Stimulated activated CD4-positive, alpha-beta T cell treated with anti-CD3 and anti-CD28 coated beads, Interleukin-2, amount 100 ng/mL, for 4 hours (primary cell): ENCODE measurements around the gene PRKAR1B.

Experiments
- DNase-seq: peaks from one replicate; pipeline ENCODE4 v3.0.0-alpha.2; 2020; ENCODE audit warnings: low read depth

Gene PRKAR1B

GRCh38 chr7:589781-590575 lies 137.1 kb downstream of the PRKAR1B start:
- DNase-seq: no peak

DNA sequence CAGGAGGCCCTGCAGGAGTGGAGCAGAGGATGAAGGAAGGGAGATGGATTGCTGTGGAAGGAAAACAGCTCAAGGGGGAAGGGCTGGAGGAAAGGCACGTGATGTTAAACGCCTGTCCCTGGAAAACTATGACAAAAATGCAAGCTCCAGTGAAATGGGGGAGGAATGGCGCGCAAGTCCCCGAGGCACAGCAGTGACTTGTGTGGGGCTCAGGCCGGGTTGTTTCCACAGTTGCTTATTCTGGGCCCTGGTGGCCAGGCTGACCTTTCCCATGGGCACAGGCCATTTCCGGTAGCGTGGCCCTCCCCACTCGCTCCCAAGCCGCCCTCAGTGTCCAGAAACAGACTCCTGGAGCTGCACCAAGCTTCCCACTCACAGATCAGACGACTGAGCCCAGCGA lies 139.3 kb downstream of the PRKAR1B start:
- DNase-seq: no peak

GRCh38 chr7:586494-586893 lies 140.6 kb downstream of the PRKAR1B start:
- DNase-seq: no peak

GRCh38 chr7:585873-586272 lies 141.2 kb downstream of the PRKAR1B start:
- no peak for DNase-seq

- peak; percentile 62 for DNase-seq
Measured at GRCh38 chr7:585229-585711, 141.8 kb downstream of the PRKAR1B start.

- no peak for DNase-seq
Measured at GRCh38 chr7:584820-585219, 142.3 kb downstream of the PRKAR1B start.

GRCh38 chr7:584122-584465 lies 143.0 kb downstream of the PRKAR1B start:
- DNase-seq: peak; percentile 91

GRCh38 chr7:583410-584121 lies 143.5 kb downstream of the PRKAR1B start:
- no peak for DNase-seq

GRCh38 chr7:582931-583330 lies 144.2 kb downstream of the PRKAR1B start:
- DNase-seq: no peak

DNA sequence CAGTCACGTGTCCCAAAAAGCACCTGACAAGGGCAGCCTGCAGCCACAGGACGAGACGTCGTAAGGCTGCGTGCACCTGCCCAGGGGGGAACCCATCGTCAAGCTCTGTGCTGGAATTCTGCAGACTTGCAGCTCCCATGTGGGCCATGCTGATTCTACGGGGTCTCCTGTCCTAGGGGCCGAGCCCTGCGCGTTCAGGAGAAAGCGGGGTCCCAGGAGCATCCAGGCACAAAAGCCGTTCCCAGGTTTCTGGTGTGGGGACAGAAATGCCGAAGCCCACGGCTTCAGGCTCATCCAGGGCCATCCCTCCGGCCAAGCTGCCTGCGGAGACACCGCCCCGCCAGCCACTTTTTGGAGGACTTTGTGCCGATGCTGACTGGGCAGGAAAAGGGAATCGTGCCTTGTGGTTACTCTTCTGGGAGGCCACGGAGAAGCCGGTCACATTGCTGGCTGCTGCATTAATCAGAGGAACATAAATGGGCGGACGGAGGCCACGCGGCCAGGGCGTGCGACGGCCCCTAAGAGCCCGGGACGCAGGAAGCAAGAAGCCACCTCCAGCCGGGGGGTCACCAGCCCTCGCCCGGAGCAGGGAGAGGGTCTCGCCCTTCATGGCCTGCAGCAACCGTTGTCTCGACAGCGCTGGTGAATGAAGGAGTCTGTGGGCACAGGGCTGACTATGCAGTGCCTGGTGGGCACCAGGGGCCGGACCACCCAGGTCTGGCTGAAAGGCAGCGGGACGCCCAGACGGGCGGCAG lies 144.8 kb downstream of the PRKAR1B start:
- no peak for DNase-seq

GRCh38 chr7:578386-578785 lies 148.7 kb downstream of the PRKAR1B start:
- DNase-seq: no peak

DNA sequence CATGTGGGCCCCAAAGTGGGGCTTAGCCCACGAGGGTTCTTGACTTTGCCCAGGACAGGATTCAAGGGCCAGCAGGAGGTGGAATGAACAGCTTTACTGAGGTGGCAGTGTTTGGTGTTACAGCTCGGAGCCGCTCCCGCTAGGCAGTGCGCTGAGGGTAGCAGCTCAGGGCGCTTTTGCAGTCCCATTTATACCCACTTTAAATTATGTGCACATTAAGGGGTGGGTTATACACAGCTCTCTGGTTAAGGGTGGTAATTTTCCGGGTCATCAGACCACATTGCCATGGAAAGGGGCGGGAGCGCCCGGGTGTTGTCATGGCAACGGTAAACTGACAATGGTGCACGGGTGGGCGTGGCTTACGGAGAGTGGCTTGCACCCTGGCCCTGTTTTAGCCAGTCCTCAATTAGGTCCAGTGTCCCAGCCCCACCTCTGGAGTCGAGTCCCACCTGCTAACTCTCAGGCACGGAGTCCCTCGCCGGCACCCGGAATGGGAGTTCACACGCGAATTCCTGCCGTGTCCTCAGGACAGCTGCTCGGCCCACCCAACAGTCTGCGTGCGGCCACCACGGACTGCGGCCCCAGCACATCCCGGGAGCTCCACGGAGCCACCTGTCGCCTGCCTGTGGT lies 149.2 kb downstream of the PRKAR1B start:
- no peak for DNase-seq

GRCh38 chr7:577278-577665 lies 149.8 kb downstream of the PRKAR1B start:
- no peak for DNase-seq

GRCh38 chr7:576524-577277 lies 150.4 kb downstream of the PRKAR1B start:
- no peak for DNase-seq

GRCh38 chr7:575425-576366 lies 151.4 kb downstream of the PRKAR1B start:
- DNase-seq: no peak

DNA sequence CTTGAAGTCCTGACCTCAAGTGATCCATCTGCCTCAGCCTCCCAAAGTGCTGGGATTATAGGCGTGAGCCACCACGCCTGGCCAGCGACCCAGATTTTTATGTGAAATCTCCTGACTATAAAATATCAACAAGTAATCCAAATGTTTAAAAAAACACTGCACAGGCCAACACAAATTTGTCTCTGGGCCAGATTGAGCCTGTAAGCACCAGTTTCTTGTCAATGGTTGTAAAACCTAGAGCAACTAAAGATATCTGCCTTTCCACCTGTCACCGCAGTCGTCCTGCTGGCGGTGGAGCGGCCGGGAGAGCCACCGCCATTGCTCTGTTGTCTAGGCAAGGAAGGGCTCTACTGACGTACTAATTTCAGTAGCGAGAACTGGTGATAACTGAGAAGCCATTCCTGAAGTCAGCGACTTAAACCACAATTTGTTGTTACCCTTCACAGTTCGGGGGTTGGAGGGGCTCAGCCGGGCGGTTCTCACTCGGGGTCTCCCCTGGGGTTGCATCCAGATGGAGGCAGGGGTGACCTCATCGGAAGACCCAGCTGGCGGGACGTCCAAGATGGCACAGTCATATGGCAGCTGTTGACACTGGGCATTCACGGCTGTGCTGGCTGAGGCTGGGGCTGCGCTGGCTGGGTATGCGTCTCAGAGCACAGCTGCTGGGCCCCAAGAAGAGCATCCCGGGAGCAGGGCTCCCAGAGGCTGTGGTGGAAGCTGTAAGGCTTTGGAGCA lies 152.3 kb downstream of the PRKAR1B start:
- no peak for DNase-seq

DNA sequence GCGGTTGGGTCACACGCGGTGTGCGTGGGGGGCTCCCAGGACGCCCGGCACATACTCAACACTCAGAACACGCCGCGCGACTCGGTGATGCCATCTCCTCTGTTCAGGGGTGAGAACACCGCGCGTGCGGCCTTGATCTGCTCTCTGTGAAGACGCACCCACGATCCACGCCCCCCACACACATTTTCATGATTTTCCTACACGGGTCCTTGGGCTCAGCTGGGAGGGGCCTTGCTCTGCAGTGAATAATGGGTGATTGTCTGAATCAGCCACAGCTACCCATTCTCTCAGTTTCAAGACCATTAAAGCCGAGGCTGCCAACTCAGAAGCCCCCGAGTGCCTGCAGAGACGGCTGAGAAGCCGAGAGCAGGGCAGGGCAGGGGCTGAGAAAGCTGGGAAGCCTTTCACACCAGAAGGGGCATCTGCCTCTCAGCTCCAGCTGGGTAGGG lies 153.1 kb downstream of the PRKAR1B start:
- no peak for DNase-seq

DNA sequence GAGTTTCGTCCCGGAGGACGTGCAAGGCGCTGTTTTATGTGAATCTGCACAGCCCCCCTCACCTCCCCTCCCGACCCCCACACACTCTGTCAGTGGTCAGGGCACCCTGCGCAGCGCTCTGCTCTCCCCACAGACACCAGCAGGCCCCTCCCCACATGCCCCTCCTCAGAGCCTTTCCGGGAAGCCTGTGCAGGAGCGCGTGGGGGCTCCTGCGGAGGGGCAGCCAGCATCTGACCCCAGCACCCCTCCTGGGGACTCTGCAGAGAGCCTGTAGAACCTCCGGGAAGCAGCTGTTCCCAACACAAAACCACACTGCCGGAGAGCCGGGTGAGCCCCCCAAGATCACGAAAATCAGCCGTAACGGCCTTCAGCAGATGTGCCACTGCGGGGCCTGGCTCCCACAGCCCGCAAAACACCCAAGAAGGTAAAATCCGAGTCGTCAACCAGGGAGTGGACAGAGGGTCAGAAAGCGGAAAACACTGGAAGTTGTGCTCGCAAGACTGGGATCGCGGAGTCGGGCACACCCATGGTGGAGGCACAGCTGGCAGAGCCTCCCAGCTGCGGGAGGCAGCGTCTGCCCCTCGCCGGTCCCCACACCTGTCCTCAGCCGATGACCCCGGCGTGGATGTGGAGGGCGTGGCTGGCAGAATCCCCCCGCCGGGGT lies 153.7 kb downstream of the PRKAR1B start:
- DNase-seq: no peak
